ENCODE measurements around the gene MYOG. TPM values are rescaled to one million over a fixed set of nuclear protein-coding genes. Genes with fewer than 3 reads are reported as not detected.

The MYOG gene
- total and polyA plus RNA-seq, 2 of the 4 experiments (the other 2 are of a cell fraction): not detected

DNA sequence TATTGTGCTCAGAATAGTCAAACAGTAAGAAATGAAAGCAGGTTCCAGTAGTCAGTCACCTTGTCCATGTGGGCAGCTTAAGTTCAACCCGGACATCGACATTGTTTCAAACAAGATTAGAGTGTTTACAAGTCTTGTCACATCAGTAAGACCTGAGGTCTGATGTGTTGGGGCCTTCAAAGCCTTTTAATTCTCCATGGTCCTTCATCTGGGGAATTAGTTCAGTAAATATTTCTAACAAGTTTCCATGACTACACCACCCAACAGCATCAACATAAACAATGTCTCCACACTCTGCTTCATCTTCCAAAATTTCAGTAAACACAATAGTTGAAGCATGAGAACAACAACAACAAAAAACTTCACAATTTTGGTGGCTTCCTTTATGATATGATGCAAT is 26.7 kb upstream of the MYOG start:
- Histone ChIP-seq H3K56ac (ENCODE audit: extremely low read depth, insufficient read depth, low read length) (no peak overlapping the region), H3K23ac (ENCODE audit: low read depth, low read length) (no peak overlapping the region), H2BK15ac (ENCODE audit: low read depth, low read length) (no peak overlapping the region), H4K8ac (ENCODE audit: low read depth in 2 of 2, low read length in 2 of 2) (no peak overlapping the region), H3K14ac (replicated peaks; ENCODE audit: low read depth, low read length) (no peak overlapping the region), H2BK5ac (ENCODE audit: low read depth, low read length, poor library complexity, severe bottlenecking) (no peak overlapping the region), H3K4me3 (ENCODE audit: insufficient read depth, low read depth, low read length) (no peak overlapping the region), H3K9ac (ENCODE audit: low read depth, low read length) (no peak overlapping the region), H4K91ac (ENCODE audit: insufficient read depth, low read depth, low read length) (no peak overlapping the region), H2AFZ (replicated peaks; ENCODE audit: low read length, poor library complexity) (no peak overlapping the region), H3K27ac (ENCODE audit: insufficient read depth, low read length) (no peak overlapping the region), H2BK20ac (ENCODE audit: low read depth, low read length) (no peak overlapping the region), H3K36me3 (ENCODE audit: control insufficient read depth, insufficient read depth, low read length) (no peaks in the 10 kb centered on the region), H2AK9ac (replicated peaks; ENCODE audit: low read depth, low read length, poor library complexity) (no peak overlapping the region), H3K18ac (ENCODE audit: low read depth, low read length) (no peak overlapping the region), H3K4me2 (ENCODE audit: low read depth, low read length) (no peak overlapping the region), H3K9me3 (ENCODE audit: control insufficient read depth, insufficient read depth, low read length) (peaks cover 4% of the 10 kb centered on the region), H4K20me1 (ENCODE audit: insufficient read depth, low read length) (no peaks in the 10 kb centered on the region), H2BK120ac (ENCODE audit: low read depth, low read length) (no peak overlapping the region), H3K9me1 (ENCODE audit: insufficient read depth, low read length) (no peaks in the 10 kb centered on the region), H3K4me1 (ENCODE audit: control insufficient read depth, insufficient read depth, low read length) (no peaks in the 10 kb centered on the region), H2AK5ac (ENCODE audit: low read depth, low read length) (no peak overlapping the region), H3K4ac (ENCODE audit: low read depth, low read length) (no peak overlapping the region), H3K79me1 (ENCODE audit: low read depth in 1 of 2, low read length in 2 of 2) (no peaks in the 10 kb centered on the region), H3K27me3 (ENCODE audit: control insufficient read depth, insufficient read depth, low read length) (peaks cover 65% of the 10 kb centered on the region), H4K5ac (ENCODE audit: low read depth, low read length) (no peak overlapping the region)
- in situ Hi-C loops (cut with MboI; ENCODE audit: low sequenced_read_pairs): no loop called here
- CTCF ChIA-PET: no interaction called here
- POLR2A ChIA-PET (ENCODE audit: unreplicated experiment): no interaction called here
- dilution Hi-C loops (cut with HindIII; ENCODE audit: low sequenced_read_pairs, unreplicated experiment): no loop called here
- no TSS peak for BruUV-seq (replicated peaks)
- ATAC-seq (ENCODE audit: low read depth): no peak
- WGBS, 2 experiments (ENCODE audit: extremely low coverage in 2 of 2, insufficient read length in 1 of 2): no CpG with 5 or more reads among the region's 2 CpGs
- no peak for DNase-seq
- TF ChIP-seq FOS (IDR thresholded peaks at IDR 0.05; ENCODE audit: low read depth, low read length) (no peak), CEBPB (IDR thresholded peaks at IDR 0.05; ENCODE audit: low read depth, low read length) (peak; percentile 42; the same call in 1 of the 2 replicates)
- intact Hi-C loops (cut with micrococcal nuclease): no loop called here

Data from IMR-90 (cell line).